GM23338 (cell line): ENCODE data around the gene FADD.

Experiments
- CREB1 ChIP-seq: fragments of 250-450 bp; sonication (Bioruptor Pico); IDR thresholded peaks from 2 replicates; pipeline ENCODE4 v1.5.0; 2020; ENCODE audit warnings: low read depth, mild to moderate bottlenecking, moderate library complexity
- EZH2 ChIP-seq: fragments of 200-600 bp; sonication (generic); IDR thresholded peaks from one replicate; pipeline ENCODE4 v1.8.0; 2017; ENCODE audit warnings: antibody characterized with exemption, mild to moderate bottlenecking, low read depth; ENCODE audit not compliant: unreplicated experiment
- TF ChIP-seq, protein P1 (sequence below): IDR thresholded peaks from 2 replicates; pipeline ENCODE4 v1.6.1; 2016; ENCODE audit warnings: antibody characterized with exemption
- TF ChIP-seq, protein P2 (sequence below), 2 experiments: fragments of 200-600 bp in 1 of 2; sonication (generic) in 1 of 2; conservative IDR thresholded peaks; 2 replicates each; pipeline versions ENCODE4 v1.5.1 to v1.6.1; 2016 to 2017; ENCODE audit warnings: antibody characterized with exemption in 2 of 2, low read depth in 2 of 2, mild to moderate bottlenecking in 2 of 2, moderate library complexity in 1 of 2

DNA sequence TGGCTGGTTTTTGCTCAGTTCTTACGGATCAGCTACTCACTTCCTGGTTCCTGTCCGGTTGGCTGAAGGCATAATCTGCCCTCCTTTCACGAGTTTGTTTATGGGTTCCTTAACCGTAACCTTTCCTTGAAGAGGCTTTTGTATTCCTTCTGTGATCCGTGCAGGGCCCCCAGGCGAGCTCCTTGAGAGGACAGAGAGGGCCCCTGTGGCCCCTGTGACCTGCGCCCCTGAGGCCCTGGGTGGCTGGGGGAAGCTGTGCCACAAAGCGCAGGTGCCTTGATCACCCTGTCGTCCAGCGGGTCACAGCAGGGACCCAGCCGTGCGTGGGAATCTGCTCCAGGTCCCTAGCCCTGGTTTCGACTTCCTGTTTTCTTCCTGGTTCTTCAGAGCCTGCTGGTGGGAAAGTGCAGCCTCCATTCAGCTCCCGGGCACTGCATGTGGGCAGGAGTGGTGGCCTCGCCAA, 27.8 kb upstream of the FADD start:
- TF ChIP-seq, protein P1, sequence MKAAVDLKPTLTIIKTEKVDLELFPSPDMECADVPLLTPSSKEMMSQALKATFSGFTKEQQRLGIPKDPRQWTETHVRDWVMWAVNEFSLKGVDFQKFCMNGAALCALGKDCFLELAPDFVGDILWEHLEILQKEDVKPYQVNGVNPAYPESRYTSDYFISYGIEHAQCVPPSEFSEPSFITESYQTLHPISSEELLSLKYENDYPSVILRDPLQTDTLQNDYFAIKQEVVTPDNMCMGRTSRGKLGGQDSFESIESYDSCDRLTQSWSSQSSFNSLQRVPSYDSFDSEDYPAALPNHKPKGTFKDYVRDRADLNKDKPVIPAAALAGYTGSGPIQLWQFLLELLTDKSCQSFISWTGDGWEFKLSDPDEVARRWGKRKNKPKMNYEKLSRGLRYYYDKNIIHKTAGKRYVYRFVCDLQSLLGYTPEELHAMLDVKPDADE: no peak
- TF ChIP-seq, protein P2, sequence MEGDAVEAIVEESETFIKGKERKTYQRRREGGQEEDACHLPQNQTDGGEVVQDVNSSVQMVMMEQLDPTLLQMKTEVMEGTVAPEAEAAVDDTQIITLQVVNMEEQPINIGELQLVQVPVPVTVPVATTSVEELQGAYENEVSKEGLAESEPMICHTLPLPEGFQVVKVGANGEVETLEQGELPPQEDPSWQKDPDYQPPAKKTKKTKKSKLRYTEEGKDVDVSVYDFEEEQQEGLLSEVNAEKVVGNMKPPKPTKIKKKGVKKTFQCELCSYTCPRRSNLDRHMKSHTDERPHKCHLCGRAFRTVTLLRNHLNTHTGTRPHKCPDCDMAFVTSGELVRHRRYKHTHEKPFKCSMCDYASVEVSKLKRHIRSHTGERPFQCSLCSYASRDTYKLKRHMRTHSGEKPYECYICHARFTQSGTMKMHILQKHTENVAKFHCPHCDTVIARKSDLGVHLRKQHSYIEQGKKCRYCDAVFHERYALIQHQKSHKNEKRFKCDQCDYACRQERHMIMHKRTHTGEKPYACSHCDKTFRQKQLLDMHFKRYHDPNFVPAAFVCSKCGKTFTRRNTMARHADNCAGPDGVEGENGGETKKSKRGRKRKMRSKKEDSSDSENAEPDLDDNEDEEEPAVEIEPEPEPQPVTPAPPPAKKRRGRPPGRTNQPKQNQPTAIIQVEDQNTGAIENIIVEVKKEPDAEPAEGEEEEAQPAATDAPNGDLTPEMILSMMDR (conservative IDR thresholded peaks at IDR 0.05; ENCODE audit: low read depth in 2 of 2): no peak
- TF ChIP-seq EZH2 (no peak), CREB1 (no peak)
